Measurements from ENCODE around the gene GABBR2. TPM values are rescaled to one million over a fixed set of nuclear protein-coding genes. Genes with fewer than 3 reads are reported as not detected.
A peak's percentile ranks its signal among the peaks of the same experiment; 100 is the strongest.

GABBR2 gene
- total and polyA plus RNA-seq, 8 donors, result 0.41 to 2.3 (median 0.79) TPM

GRCh38 chr9:98611319-98611718, 97.4 kb downstream of the GABBR2 start:
- Histone ChIP-seq H3K4me3 (no peak overlapping the region), H3K27ac (no peak overlapping the region), H3K9me3 (no peaks in the 10 kb centered on the region), H3K4me1 (no peaks in the 10 kb centered on the region), H3K36me3 (no peaks in the 10 kb centered on the region), H3K27me3 (no peaks in the 10 kb centered on the region)
- no peak for TF ChIP-seq CTCF (IDR thresholded peaks at IDR 0.05)
- intact Hi-C loops (cut with DNase I), result no loop called here
- DNase-seq, result no peak
- no peak for ATAC-seq

- DNase-seq, result no peak
- Histone ChIP-seq H3K27ac (no peak overlapping the region), H3K9me3 (no peaks in the 10 kb centered on the region), H3K4me3 (no peak overlapping the region), H3K27me3 (no peaks in the 10 kb centered on the region), H3K4me1 (no peaks in the 10 kb centered on the region), H3K36me3 (no peaks in the 10 kb centered on the region)
- intact Hi-C loops (cut with DNase I), result no loop called here
- TF ChIP-seq CTCF (IDR thresholded peaks at IDR 0.05), result no peak
- ATAC-seq, result no peak
Observed at GRCh38 chr9:98610711-98611110, 98.0 kb downstream of the GABBR2 start.

GRCh38 chr9:98610211-98610610, 98.5 kb downstream of the GABBR2 start:
- no peaks in the 10 kb centered on the region for H3K9me3 ChIP-seq
- no peak overlapping the region for H3K4me3 ChIP-seq
- H3K36me3 ChIP-seq, result no peaks in the 10 kb centered on the region
- H3K27me3 ChIP-seq, result no peaks in the 10 kb centered on the region
- ATAC-seq (no peak), DNase-seq (peak in 1 of 4 donors; percentile 21)
- no peaks in the 10 kb centered on the region for H3K4me1 ChIP-seq
- no peak for TF ChIP-seq CTCF (IDR thresholded peaks at IDR 0.05)
- intact Hi-C loops (cut with DNase I), result no loop called here
- no peak overlapping the region for H3K27ac ChIP-seq

- intact Hi-C loops (cut with DNase I), result no loop called here
- DNase-seq (no peak), ATAC-seq (no peak)
- H3K9me3 ChIP-seq, result no peaks in the 10 kb centered on the region
- H3K4me3 ChIP-seq, result no peak overlapping the region
- TF ChIP-seq CTCF (IDR thresholded peaks at IDR 0.05), result no peak
- no peaks in the 10 kb centered on the region for H3K4me1 ChIP-seq
- H3K27ac ChIP-seq, result no peak overlapping the region
- H3K36me3 ChIP-seq, result no peaks in the 10 kb centered on the region
- H3K27me3 ChIP-seq, result no peaks in the 10 kb centered on the region
Observed at GRCh38 chr9:98609646-98610045, 99.1 kb downstream of the GABBR2 start.

GRCh38 chr9:98607787-98608186, 100.9 kb downstream of the GABBR2 start:
- Histone ChIP-seq H3K27ac (no peak overlapping the region), H3K4me3 (no peak overlapping the region), H3K27me3 (no peaks in the 10 kb centered on the region), H3K9me3 (no peaks in the 10 kb centered on the region), H3K36me3 (no peaks in the 10 kb centered on the region), H3K4me1 (no peaks in the 10 kb centered on the region)
- ATAC-seq (no peak), DNase-seq (no peak)
- intact Hi-C loops (cut with DNase I), result no loop called here
- TF ChIP-seq CTCF (IDR thresholded peaks at IDR 0.05), result no peak

Data from left lung (tissue), 10 donors.